Heart left ventricle (tissue), 16 donors: Measurements from ENCODE around the gene IDH2. TPM values are rescaled to one million over a fixed set of nuclear protein-coding genes. Genes with fewer than 3 reads are reported as not detected.

ENCODE experiments used
- ATAC-seq, 4 donors: fragments of 200-7000 bp; cut with Tn5 transposase; one replicate each; pipeline ENCODE4 v1.9.1; 2020 to 2022; ENCODE audit warnings: moderate library complexity in 4 of 4, mild to moderate bottlenecking in 3 of 4, moderate number of reproducible peaks in 1 of 4
- DNase-seq, 5 donors: peaks; one replicate each; pipeline ENCODE4 v3.0.0-alpha.2; 2020
- H3K27ac ChIP-seq, 12 donors: fragments of 200-600 bp; sonication (generic) in 4 of 12; one replicate each; pipeline versions ENCODE4 v1.5.0 to v1.8.0; 2016 to 2022; ENCODE audit warnings: mild to moderate bottlenecking in 2 of 12
- H3K27me3 ChIP-seq, 9 donors: fragments of 200-600 bp; sonication (generic) in 2 of 9; one replicate each; pipeline versions ENCODE4 v1.5.1 to v1.8.0; 2016 to 2022; ENCODE audit warnings: mild to moderate bottlenecking in 3 of 9
- H3K36me3 ChIP-seq, 9 donors: fragments of 200-600 bp; sonication (generic) in 2 of 9; one replicate each; pipeline versions ENCODE4 v1.5.0 to v1.8.0; 2018 to 2022; ENCODE audit warnings: mild to moderate bottlenecking in 2 of 9
- H3K4me1 ChIP-seq, 12 donors: fragments of 200-600 bp; sonication (generic) in 4 of 12; one replicate each; pipeline versions ENCODE4 v1.5.0 to v1.8.0; 2016 to 2022; ENCODE audit warnings: mild to moderate bottlenecking in 3 of 12
- H3K4me3 ChIP-seq, 12 donors: fragments of 200-600 bp; sonication (generic) in 4 of 12; one replicate each; pipeline versions ENCODE4 v1.5.0 to v1.8.0; 2017 to 2022; ENCODE audit warnings: mild to moderate bottlenecking in 9 of 12, moderate library complexity in 4 of 12
- H3K9me3 ChIP-seq, 12 donors: fragments of 200-600 bp; sonication (generic) in 4 of 12; one replicate each; pipeline versions ENCODE4 v1.5.0 to v1.8.0; 2016 to 2022; ENCODE audit warnings: mild to moderate bottlenecking in 1 of 12
- CTCF ChIP-seq, 12 donors: fragments of 200-600 bp; sonication (generic) in 4 of 12; IDR thresholded peaks; one replicate each; pipeline versions ENCODE4 v1.5.0 to v1.8.0; 2018 to 2022; ENCODE audit warnings: antibody characterized with exemption in 12 of 12, mild to moderate bottlenecking in 5 of 12
- POLR2A ChIP-seq, 2 donors: fragments of 450-650 bp; IDR thresholded peaks; one replicate each; pipeline ENCODE4 v1.6.1; 2017; ENCODE audit warnings: antibody characterized with exemption in 2 of 2, mild to moderate bottlenecking in 2 of 2, moderate library complexity in 2 of 2
- WGBS, 4 donors: extraction: QIAGEN DNeasy Blood & Tissue Kit in 2 of 4; methylation state at CpG; one replicate each; pipeline versions ENCODE4 v1.1.5 to v1.1.7; 2013 to 2018; 5-methylcytosine and 5-hydroxymethylcytosine counted together
- intact Hi-C, 10 donors: fragments of 100-400 bp; cut with DNase I; formaldehyde crosslinking; loops; one replicate each; pipeline versions ENCODE4 v1.11.1 to v1.14.2; 2022
- polyA plus RNA-seq, 2 donors: library from polyadenylated mRNA; stranded (reverse); fragments of 200-250 nt; gene quantifications; one replicate each; pipeline ENCODE4 v1.2.3, GENCODE V29; 2013
- total RNA-seq, 9 donors: library from RNA; depleted of rRNA in 2 of 9; stranded (reverse); fragments of >200 nt in 2 of 9; fragmentation: NEBNext Ultra II Directional in 3 of 9; extraction: Animal tissue kit (Norgen Biotek cat#: 25700) in 3 of 9; gene quantifications; one replicate each; pipeline versions ENCODE4 v1.1.0 to v1.2.4, GENCODE V29; 2016 to 2023
- donor health status: ischemic (EF 13 %, LVEDD 7.1; RV severe dilation, severe dysfunction).
- donor health status: healthy with polysubstance abuse.
- donor health status: DM: no; HTN: yes; CAD: no.
- donor health status: DM: no; HTN: no; CAD: no.
- donor health status: ischemic (EF 25% LVEDD 6.9; RV normal size, moderate dysfunction).
- donor health status: ischemic (EF 25% LVEDD 5.7; RV mildly dilated, moderate dysfunction).
- donor health status: healthy.
- donor health status: DM: yes; HTN: yes; CAD: no.
- donor health status: ischemic (EF 35%, LVEDD 5.7; RV mildly dilated, moderate dysfunction).
- donor health status: nonischemic (EF 11% LVEDD 7.7; RV severe dilation, severe dysfunction).
- donor health status: DM: yes; HTN: yes; CAD: no.
- donor health status: PGD.
- donor health status: ischemic (EF 29% LVEDD 5.4; RV normal size, mild dysfunction).
- donor health status: nonischemic (EF 23%, LVEDD 6.1; RV moderate dilation, normal function).

IDH2 gene
- total and polyA plus RNA-seq, 11 donors, result 366 to 1,258 (median 729) TPM

- intact Hi-C loops, result no loop called here
- no peak for ATAC-seq
- Histone ChIP-seq H3K9me3 (no peaks in the 10 kb centered on the region), H3K27me3 (no peaks in the 10 kb centered on the region), H3K4me1 (peaks cover 0 to 10% (median 2%) of the 10 kb centered on the region in 12 donors), H3K36me3 (no peaks in the 10 kb centered on the region), H3K4me3 (no peak overlapping the region), H3K27ac (no peak overlapping the region)
- DNase-seq, result no peak
- TF ChIP-seq CTCF (IDR thresholded peaks at IDR 0.05) (no peak), POLR2A (IDR thresholded peaks at IDR 0.05) (no peak)
Measured at GRCh38 chr15:90124507-90124906, 22.2 kb upstream of the IDH2 start.

- intact Hi-C loops, result no loop called here
- DNase-seq, result no peak
- TF ChIP-seq POLR2A (IDR thresholded peaks at IDR 0.05) (no peak), CTCF (IDR thresholded peaks at IDR 0.05) (no peak)
- ATAC-seq, result no peak
- Histone ChIP-seq H3K36me3 (no peaks in the 10 kb centered on the region), H3K4me3 (no peak overlapping the region), H3K9me3 (no peaks in the 10 kb centered on the region), H3K27ac (no peak overlapping the region), H3K27me3 (no peaks in the 10 kb centered on the region), H3K4me1 (peaks cover 0 to 3% (median 0%) of the 10 kb centered on the region in 12 donors)
- WGBS, 4 donors, result 79 to 88% (median 84%) methylated on average over 6 of the region's 6 CpGs
Measured at GRCh38 chr15:90121086-90121485, 18.8 kb upstream of the IDH2 start.

GRCh38 chr15:90119367-90119766 lies 17.1 kb upstream of the IDH2 start:
- no peak for ATAC-seq
- DNase-seq, result no peak
- TF ChIP-seq POLR2A (IDR thresholded peaks at IDR 0.05) (no peak), CTCF (IDR thresholded peaks at IDR 0.05) (no peak)
- H3K9me3 ChIP-seq, result peaks cover 0 to 15% (median 7%) of the 10 kb centered on the region in 12 donors
- H3K27ac ChIP-seq, result no peak overlapping the region
- no peak overlapping the region for H3K4me3 ChIP-seq
- intact Hi-C loops, result no loop called here
- H3K4me1 ChIP-seq, result no peaks in the 10 kb centered on the region
- H3K36me3 ChIP-seq, result no peaks in the 10 kb centered on the region
- H3K27me3 ChIP-seq, result no peaks in the 10 kb centered on the region

GRCh38 chr15:90115783-90116182 lies 13.5 kb upstream of the IDH2 start:
- intact Hi-C loops, result no loop called here

More at GRCh38 chr15:90115783-90116182, 13.5 kb upstream of the IDH2 start:
- TF ChIP-seq POLR2A (IDR thresholded peaks at IDR 0.05) (no peak), CTCF (IDR thresholded peaks at IDR 0.05) (no peak)
- Histone ChIP-seq H3K9me3 (peaks cover 0 to 19% (median 8%) of the 10 kb centered on the region in 12 donors), H3K36me3 (no peaks in the 10 kb centered on the region), H3K4me3 (no peak overlapping the region), H3K27ac (no peak overlapping the region), H3K27me3 (no peaks in the 10 kb centered on the region), H3K4me1 (no peaks in the 10 kb centered on the region)
- no peak for ATAC-seq
- WGBS, 4 donors, result 94 to 98% (median 96%) methylated on average over 2 of the region's 2 CpGs
- DNase-seq, result no peak
